Adrenal gland (tissue), 12 donors: ENCODE data around the gene ATG2B. TPM values are rescaled to one million over a fixed set of nuclear protein-coding genes. Genes with fewer than 3 reads are reported as not detected.

Experiments used
- DNase-seq, 7 donors: peaks; one replicate each; pipeline ENCODE4 v3.0.0-alpha.2; 2019 to 2020
- H3K27ac ChIP-seq, 5 donors: fragments of 200-600 bp; sonication (generic) in 4 of 5; 1 replicate in 3 of 5; 2 replicates in 2 of 5; pipeline versions ENCODE4 v1.5.1 to v1.8.0; 2016 to 2020; ENCODE audit warnings: mild to moderate bottlenecking in 1 of 5
- H3K27me3 ChIP-seq: fragments of 200-600 bp; 2 replicates; pipeline ENCODE4 v1.8.0; 2021
- H3K36me3 ChIP-seq, 2 donors: fragments of 200-600 bp; replicated peaks in 1 of 2; 1 replicate in 1 of 2; 2 replicates in 1 of 2; pipeline versions ENCODE4 v1.5.1 to v1.8.0; 2018 to 2022
- H3K4me1 ChIP-seq, 2 donors: fragments of 200-600 bp; replicated peaks in 1 of 2; 1 replicate in 1 of 2; 2 replicates in 1 of 2; pipeline versions ENCODE4 v1.5.1 to v1.8.0; 2018 to 2021
- H3K4me3 ChIP-seq, 4 donors: fragments of 200-600 bp; sonication (generic) in 3 of 4; one replicate each; pipeline ENCODE4 v1.5.1; 2016 to 2018
- H3K9me3 ChIP-seq, 3 donors: fragments of 200-600 bp; sonication (generic) in 1 of 3; replicated peaks in 1 of 3; 1 replicate in 2 of 3; 2 replicates in 1 of 3; pipeline versions ENCODE4 v1.5.1 to v1.8.0; 2016 to 2021
- CTCF ChIP-seq, 6 experiments: fragments of 450-650 bp in 4 of 6; fragments of 200-600 bp in 2 of 6; sonication (generic) in 1 of 6; IDR thresholded peaks; 1 replicate in 5 of 6; 2 replicates in 1 of 6; pipeline versions ENCODE4 v1.5.1 to v1.8.0; 2016 to 2021; ENCODE audit warnings: antibody characterized with exemption in 6 of 6, mild to moderate bottlenecking in 2 of 6, moderate library complexity in 1 of 6
- POLR2A ChIP-seq, 2 donors: fragments of 450-650 bp; IDR thresholded peaks; one replicate each; pipeline ENCODE4 v1.6.1; 2017; ENCODE audit warnings: antibody characterized with exemption in 2 of 2, mild to moderate bottlenecking in 2 of 2, moderate library complexity in 1 of 2
- WGBS, 4 donors: extraction: QIAGEN DNeasy Blood & Tissue Kit in 2 of 4; methylation state at CpG; one replicate each; pipeline versions ENCODE4 v1.1.5 to v1.1.7; 2013 to 2017; 5-methylcytosine and 5-hydroxymethylcytosine counted together
- intact Hi-C, 2 donors: fragments of 100-400 bp; cut with DNase I; formaldehyde crosslinking; loops; one replicate each; pipeline versions ENCODE4 v1.14.1 to v1.15.0; 2022 to 2023
- polyA plus RNA-seq, 3 donors: library from polyadenylated mRNA; stranded (reverse); fragments of 200-250 nt in 2 of 3; fragments of 350-450 nt in 1 of 3; fragmentation: Illumina TruSeq in 1 of 3; extraction: RNeasy Lipid Tissue Mini Kit (QIAGEN cat#74804) in 1 of 3; gene quantifications; one replicate each; pipeline ENCODE4 v1.2.3, GENCODE V29; 2013 to 2014
- total RNA-seq, 9 donors: library from RNA; depleted of rRNA in 4 of 9; stranded (reverse); fragments of >200 nt in 4 of 9; fragments of 120-200 nt in 1 of 9; fragmentation: NEBNext Ultra II Directional in 1 of 9; extraction: Animal tissue kit (Norgen Biotek cat#: 25700) in 1 of 9; gene quantifications; one replicate each; pipeline versions ENCODE4 v1.1.0 to v1.2.4, GENCODE V29; 2013 to 2023
- donor health status: healthy with polysubstance abuse.
- donor health status: Bipolar disorder and iron deficiency.
- donor health status: DM: yes; HTN: yes; CAD: no.
- donor health status: DM: no; HTN: no; CAD: no.
- donor health status: DM: no; HTN: no; CAD: no.
- donor health status: DM: yes; HTN: yes; CAD: no.

ATG2B gene
- total and polyA plus RNA-seq, 12 donors, result 8.3 to 34.8 (median 18.5) TPM

- Histone ChIP-seq H3K9me3 (no peaks in the 10 kb centered on the region), H3K27ac (no peak overlapping the region), H3K27me3 (no peaks in the 10 kb centered on the region), H3K4me1 (peaks cover 0 to 10% of the 10 kb centered on the region in 2 donors), H3K36me3 (no peaks in the 10 kb centered on the region), H3K4me3 (no peak overlapping the region)
- TF ChIP-seq POLR2A (IDR thresholded peaks at IDR 0.05) (no peak), CTCF (IDR thresholded peaks at IDR 0.05) (no peak)
- no peak for DNase-seq
- intact Hi-C loops, result no loop called here
- WGBS, 4 donors, result 97 to 100% (median 100%) methylated on average over 1 of the region's 1 CpG
Observed at GRCh38 chr14:96368534-96368933, 5.4 kb upstream of the ATG2B start.

- TF ChIP-seq POLR2A (IDR thresholded peaks at IDR 0.05), result no peak
- TF ChIP-seq CTCF (IDR thresholded peaks at IDR 0.05), result no peak
- H3K36me3 ChIP-seq, result no peaks in the 10 kb centered on the region
- peaks cover 11 to 31% of the 10 kb centered on the region in 2 donors for H3K4me1 ChIP-seq
- no peaks in the 10 kb centered on the region for H3K27me3 ChIP-seq
- H3K27ac ChIP-seq, result no peak overlapping the region
- H3K9me3 ChIP-seq, result no peaks in the 10 kb centered on the region
- no peak for DNase-seq
- intact Hi-C loops, result no loop called here
- H3K4me3 ChIP-seq, result no peak overlapping the region
- 70 to 87% (median 82%) methylated on average over 1 of the region's 1 CpG for WGBS, 4 donors
Observed at GRCh38 chr14:96364962-96365361, 1.8 kb upstream of the ATG2B start.

- TF ChIP-seq CTCF (IDR thresholded peaks at IDR 0.05) (no peak), POLR2A (IDR thresholded peaks at IDR 0.05) (no peak)
- H3K27me3 ChIP-seq, result no peaks in the 10 kb centered on the region
- H3K4me1 ChIP-seq, result peaks cover 11 to 38% of the 10 kb centered on the region in 2 donors
- H3K9me3 ChIP-seq, result no peaks in the 10 kb centered on the region
- intact Hi-C loops, result no loop called here
- H3K4me3 ChIP-seq, result peak overlapping the region; percentile 58 to 95 (median 92)
- peak overlapping the region in 4 of 5 donors; percentile 86 to 97 (median 94) for H3K27ac ChIP-seq
- DNase-seq, result peak; percentile 34 to 78 (median 59)
- H3K36me3 ChIP-seq, result no peaks in the 10 kb centered on the region
- 0 to 1% (median 0%) methylated on average over 18 to 38 of the region's 38 CpGs for WGBS, 4 donors
Observed at GRCh38 chr14:96363751-96364336, 703 bp upstream of the ATG2B start.

GRCh38 chr14:96362071-96362964, 823 bp downstream of the ATG2B start:
- peak overlapping the region; percentile 77 to 97 (median 94) for H3K27ac ChIP-seq

More at GRCh38 chr14:96362071-96362964, 823 bp downstream of the ATG2B start:
- Histone ChIP-seq H3K36me3 (no peaks in the 10 kb centered on the region), H3K4me1 (peaks cover 11 to 44% of the 10 kb centered on the region in 2 donors), H3K9me3 (no peaks in the 10 kb centered on the region), H3K4me3 (peak overlapping the region; percentile 19 to 99 (median 94)), H3K27me3 (no peaks in the 10 kb centered on the region)
- 1 to 2% (median 1%) methylated on average over 16 to 27 of the region's 27 CpGs for whole genome bisulfite sequencing, 4 donors
- peak; percentile 29 to 65 (median 42) for DNase-seq
- TF ChIP-seq CTCF (IDR thresholded peaks at IDR 0.05) (no peak), POLR2A (IDR thresholded peaks at IDR 0.05) (peak in 1 of 2 donors; percentile 3)
- intact Hi-C loops, result no loop called here
